HS-27A (cell line): ENCODE results near the gene TRMT2A.
"Not testable (repeated sequence)": the region's sequence is repeated elsewhere in the genome, so short reads cannot be mapped to it uniquely, and the experiment has no call there.

ENCODE experiments used
- DNase-seq: peaks from one replicate; pipeline ENCODE4 v3.0.0-alpha.2; 2012; ENCODE audit warnings: low read depth, missing footprints

TRMT2A gene, protein sequence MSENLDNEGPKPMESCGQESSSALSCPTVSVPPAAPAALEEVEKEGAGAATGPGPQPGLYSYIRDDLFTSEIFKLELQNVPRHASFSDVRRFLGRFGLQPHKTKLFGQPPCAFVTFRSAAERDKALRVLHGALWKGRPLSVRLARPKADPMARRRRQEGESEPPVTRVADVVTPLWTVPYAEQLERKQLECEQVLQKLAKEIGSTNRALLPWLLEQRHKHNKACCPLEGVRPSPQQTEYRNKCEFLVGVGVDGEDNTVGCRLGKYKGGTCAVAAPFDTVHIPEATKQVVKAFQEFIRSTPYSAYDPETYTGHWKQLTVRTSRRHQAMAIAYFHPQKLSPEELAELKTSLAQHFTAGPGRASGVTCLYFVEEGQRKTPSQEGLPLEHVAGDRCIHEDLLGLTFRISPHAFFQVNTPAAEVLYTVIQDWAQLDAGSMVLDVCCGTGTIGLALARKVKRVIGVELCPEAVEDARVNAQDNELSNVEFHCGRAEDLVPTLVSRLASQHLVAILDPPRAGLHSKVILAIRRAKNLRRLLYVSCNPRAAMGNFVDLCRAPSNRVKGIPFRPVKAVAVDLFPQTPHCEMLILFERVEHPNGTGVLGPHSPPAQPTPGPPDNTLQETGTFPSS

DNA sequence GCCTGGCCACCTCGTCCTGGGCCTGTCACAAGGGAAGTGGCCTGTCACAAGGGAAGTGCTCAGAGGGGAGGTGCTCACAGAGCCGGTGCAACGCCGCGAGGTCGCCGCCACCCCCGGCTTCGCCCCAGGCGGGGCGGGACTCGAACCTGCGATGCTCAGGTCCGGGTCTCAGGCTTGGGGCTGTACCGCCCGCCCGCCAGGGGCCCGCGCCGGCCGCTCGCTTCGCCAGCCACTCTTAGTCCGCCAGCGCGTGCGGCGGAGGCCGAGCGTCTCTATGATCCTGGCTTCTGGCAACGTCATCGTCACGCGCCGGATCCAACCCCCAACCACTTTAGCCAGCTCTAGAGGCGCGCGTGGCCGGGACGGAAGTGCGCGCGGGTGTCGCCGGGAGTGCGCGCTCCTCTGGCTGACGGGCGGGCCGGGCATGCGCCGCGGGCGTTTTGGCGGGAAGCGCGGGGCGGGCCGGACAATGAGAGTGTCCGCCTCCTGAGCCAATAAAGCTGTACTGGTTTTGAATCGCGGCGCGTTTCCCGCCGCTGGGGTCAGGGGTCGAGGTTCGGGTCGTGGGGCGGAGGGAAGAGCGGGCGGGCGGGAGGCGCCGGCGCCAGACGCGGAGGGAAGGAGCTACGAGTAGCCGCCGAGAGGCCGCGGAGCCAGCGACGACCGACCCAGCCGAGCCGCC lies at the start of gene TRMT2A:
TSS of gene TRMT2A (minus strand) at position 276 of the 682 bp plus-strand sequence. CDS start 320 bp downstream, outside the sequence.
- peak; percentile 90 for DNase-seq

GRCh38 chr22:20166703-20167102 lies 49.7 kb upstream of the TRMT2A start:
- DNase-seq = no peak

- no peak for DNase-seq
Measured at GRCh38 chr22:20165913-20166312, 48.9 kb upstream of the TRMT2A start.

DNA sequence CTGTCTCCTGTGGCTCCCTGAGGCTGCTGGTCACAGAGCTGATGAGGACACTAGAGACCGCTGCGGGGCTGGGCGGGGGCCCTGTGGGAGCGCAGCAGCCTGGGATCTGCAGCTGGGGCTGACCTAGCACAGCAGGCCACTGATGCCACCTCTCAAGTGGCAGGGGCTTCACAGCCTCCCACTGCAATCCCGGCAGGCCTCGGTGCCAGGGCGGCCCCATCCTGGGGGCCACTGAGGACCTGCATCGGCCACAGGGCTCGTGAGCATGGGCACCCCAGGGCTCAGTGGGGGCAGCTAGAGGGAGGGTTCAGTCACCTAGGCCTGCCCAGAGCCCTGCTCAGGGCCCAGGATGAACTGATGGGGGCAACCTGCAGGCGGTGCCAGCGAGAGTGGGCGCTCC lies 48.4 kb upstream of the TRMT2A start:
- DNase-seq = no peak

DNA sequence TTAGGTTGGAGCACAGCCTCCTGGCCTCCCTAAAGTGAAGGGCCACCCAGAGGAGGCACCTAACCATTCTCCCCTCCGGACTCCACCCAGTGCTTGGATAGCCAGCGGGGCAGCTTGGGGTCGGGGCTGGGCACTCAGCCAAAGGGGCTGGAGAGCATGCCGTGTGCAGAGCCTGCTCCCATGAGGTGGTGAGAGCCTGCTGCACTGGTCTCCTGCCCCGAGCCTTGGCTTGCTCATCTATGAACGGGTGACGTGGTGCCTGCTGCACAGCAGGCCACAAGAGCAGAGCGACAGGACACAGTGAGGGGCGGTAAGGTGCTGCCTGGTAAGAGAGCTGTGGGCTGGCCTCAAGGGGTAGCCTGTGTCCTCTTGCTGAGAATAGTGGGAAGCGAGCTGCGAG lies 47.8 kb upstream of the TRMT2A start:
- DNase-seq = no peak

DNA sequence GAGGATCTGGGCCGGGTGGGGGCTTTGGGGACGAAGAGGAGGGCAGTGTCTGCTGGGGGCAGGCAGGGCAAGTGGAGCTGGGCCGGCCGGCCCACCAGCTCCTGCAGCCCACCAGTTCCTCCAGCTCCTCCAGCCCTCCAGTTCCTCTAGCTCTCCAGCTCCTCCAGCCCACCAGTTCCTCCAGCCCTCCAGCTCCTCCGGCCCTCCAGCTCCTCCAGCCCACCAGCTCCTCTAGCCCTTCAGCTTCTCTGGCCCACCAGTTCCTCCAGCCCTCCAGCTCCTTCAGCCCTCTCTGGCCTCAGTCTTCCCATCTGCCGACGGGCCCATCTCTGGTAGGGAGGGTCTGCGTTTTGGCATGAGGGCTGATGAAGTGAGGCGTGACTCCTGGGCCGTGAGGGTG lies 43.0 kb upstream of the TRMT2A start:
- no peak for DNase-seq

DNA sequence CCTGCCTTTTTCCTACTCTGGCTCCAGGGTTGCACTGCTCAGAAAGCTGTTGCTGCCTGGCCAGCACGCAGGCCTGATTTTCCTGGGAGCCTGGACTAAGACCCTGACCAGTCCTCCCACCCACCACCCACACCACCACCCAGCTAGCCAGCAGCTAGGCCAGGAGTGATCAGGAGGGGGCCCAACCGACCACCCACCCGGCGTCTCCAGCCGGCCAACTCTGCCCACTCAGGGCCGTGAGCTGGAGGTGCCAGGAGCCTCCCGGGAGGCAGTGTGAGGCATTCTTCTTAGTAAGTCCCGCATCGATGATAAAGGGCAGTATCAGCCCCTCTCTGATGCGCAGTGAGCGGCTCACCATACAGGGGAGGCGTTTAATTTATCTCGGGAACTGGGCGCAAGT lies 42.5 kb upstream of the TRMT2A start:
- DNase-seq = not testable (repeated sequence)

GRCh38 chr22:20159076-20159475 lies 42.0 kb upstream of the TRMT2A start:
- no peak for DNase-seq

- DNase-seq = no peak
Measured at GRCh38 chr22:20158391-20159036, 41.5 kb upstream of the TRMT2A start.

DNA sequence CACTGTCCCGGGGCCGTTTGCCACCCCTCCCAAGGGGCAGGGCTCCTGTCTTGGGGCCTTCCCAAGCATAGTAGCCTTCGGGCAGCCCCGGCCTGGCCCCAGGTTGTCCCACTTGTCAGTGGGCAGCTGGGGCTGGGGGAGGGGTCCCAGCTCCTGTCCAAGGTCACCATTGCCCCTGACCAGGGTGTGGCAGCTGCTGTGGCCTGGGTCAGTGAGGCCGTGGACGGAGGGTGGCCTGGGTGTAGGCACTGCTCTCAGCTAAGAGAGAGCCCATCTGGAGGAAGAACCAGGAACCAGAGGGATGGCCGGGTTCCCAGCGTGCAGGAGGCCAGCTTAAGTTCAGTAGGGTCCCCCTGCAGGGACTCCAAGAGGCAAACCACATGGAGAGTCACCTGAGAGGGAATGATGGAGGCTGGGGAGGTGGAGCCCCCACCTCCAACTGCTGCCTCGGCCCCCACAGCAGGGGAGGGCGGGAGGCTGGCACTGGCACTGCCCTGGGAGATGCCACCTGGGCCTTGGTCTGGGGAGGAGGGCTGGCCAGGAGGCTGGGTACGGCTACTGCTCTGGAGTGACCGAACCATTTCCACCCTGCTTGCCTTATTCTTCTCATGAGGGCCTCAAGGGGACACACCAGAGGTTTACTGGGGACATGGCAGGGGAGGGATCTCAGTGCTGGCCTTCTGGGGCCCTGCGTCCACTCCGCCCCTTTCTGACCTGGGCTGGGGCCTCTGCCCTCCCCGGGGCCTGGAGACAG lies 40.6 kb upstream of the TRMT2A start:
- DNase-seq = no peak

DNA sequence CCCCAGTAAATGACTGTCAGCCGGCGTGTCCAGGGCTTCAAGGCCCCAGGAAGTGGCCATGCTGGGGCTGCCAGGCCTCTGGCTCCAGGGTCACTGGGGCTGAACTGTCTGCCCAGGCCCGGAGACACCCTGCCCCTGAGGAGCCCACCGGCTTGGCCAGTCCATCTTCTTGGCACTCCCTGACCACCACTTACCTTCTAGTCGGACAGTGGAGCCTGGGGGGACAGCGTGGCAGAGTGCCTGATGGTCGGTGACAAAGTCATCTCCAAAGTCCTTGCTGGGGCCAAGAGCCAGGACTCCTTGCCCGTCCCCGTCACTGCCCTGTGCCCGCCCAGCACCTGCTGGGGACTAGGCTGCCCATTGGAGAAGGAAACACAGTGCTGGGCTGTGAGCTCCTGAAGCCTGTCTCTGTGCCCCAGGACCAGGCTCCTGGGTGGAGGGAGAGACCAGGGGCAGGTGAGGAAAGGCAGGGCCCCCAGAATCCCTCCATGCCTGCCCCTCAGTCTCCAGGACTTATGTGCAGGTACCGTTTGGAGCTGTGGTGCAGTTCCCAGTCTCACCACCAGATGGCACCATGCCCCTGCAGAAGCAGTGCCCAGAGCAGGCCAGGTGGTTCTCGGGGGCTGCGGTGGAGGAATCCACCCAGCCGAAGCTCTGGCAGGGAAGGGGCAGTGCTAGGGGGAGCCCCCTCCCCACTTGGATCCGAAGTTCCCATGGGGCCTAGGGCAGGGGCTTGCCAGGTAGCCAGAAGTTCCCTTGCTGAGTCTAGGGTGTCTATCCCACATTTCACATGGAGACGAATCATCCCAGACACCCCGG lies 39.8 kb upstream of the TRMT2A start:
- DNase-seq = peak; percentile 34

GRCh38 chr22:20156042-20156389 lies 39.0 kb upstream of the TRMT2A start:
- no peak for DNase-seq

- DNase-seq = no peak
Measured at GRCh38 chr22:20155330-20156041, 38.5 kb upstream of the TRMT2A start.

DNA sequence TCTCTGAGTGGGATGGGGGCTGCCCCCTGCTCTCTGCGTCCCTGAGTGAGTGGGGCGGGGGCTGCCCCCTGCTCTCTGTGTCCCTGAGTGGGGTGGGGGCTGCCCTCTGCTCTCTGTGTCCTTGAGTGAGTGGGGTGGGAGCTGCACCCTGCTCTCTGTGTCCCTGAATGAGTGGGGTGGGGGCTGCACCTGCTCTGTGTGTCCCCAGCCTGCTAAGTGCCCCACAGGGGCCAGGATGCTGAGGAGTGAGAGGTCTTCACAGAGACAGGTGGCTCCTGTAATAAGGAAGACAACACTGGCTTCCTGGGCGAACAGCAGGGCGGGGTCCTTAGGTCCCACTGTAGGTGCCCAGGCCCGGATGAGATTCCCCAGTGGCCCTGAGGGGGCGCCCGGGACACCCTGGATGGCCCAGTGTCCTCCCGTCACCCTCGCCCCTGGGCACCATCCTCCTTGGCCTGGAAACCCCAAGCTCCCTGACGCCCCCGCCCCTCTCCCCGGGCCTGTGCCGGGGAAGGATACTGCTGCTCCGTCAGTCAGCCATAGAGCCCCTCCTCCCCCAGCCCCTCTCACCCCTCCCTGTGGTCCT lies 37.7 kb upstream of the TRMT2A start:
- DNase-seq = no peak

DNA sequence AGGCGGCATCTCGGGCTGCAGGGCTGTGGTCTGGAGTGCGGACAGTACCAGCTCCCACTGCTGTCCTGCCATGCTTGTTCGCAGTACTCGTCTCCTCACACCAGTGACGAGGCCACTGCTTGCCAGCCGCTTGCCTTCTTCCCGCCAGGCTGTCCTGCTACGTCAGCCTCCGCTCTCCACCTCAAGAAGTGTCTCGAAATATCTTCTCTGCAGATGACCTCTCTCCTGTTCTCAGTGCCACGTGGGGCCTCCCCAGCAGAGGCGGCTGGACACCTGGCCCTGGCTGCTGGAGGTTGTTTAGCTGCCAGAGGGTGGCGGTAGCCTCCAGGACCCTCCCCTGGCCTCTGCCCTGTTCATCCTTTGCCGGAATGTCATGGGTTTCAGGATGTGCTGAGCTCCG lies 36.9 kb upstream of the TRMT2A start:
- DNase-seq = no peak

DNA sequence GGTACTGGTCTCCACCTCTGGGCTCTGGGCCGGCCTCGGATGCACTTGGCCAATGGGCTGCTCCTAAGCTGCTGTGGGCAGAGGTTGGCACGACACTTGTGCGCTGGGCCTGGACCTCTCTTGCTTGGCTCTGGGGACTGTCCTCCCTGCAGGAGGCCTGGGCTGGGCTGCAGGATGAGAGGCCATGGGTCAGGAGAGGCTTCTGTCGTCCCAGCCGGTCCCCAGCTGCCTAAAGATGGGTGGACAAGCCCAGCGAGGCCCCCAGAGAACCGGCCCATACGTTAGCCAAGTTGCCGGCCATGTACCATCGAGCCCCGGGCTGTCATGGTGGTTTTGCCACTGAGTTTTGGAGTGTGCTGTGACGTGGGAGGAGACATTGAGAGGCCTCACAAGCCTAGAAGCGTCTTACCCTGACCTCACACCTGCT lies 35.5 kb upstream of the TRMT2A start:
- DNase-seq = no peak

- no peak for DNase-seq
Measured at GRCh38 chr22:20151276-20151588, 34.2 kb upstream of the TRMT2A start.

DNA sequence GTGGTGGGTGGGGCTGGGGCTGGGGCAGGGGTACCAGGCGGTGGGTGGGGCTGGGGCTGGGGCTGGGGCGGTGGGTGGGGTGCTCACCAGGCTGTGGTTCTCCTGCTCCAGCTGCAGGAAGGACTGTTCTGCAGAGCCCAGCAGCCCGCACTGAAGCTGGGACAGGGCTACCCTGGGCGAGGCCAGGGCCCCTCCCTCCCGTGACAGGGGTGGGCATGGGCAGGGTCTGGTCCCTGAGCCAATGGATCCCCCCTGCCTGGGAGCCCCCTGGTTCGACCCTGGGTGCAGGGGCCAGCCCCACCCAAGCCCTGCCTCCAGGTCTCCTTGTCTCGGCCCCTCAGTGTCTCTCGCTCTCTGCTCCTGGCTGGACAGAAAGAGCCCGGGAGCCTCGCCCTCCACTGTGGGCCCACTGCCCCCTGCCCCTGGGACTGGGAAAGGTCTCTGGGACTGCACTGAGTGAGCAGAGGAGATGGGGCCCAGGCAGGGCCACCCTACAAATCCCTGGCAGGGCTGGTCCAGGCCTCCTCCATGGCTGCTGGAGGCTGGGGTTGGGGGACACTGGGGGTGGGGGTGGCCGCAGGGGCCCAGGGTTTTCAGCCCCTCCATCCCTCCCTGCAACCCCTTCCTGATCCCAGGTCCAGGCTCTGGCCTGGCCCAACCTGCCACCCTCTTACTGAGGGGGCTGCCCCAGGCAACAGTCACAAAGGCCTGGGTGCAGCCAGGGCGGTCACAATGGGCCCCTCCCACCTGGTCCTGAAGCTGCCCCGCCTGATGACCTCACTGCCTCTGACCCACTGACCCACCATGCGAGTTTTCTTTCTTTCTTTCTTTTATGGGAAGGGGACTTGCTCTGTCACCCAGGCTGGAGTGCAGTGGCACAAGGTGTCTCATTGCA lies 33.6 kb upstream of the TRMT2A start, which contains the start of gene CCDC188:
TSS of gene CCDC188 (minus strand) at position 675 of the 895 bp plus-strand sequence. CDS start at position 606, 69 bp downstream.
- DNase-seq = no peak
